ENCODE results near the gene KBTBD12.
"Not testable (repeated sequence)": the region's sequence is repeated elsewhere in the genome, so short reads cannot be mapped to it uniquely, and the experiment has no call there.

The KBTBD12 gene

GRCh38 chr3:127902486-127902885 is 12.5 kb upstream of the KBTBD12 start:
- Histone ChIP-seq H3K27ac (ENCODE audit: insufficient read depth, low read length, poor library complexity, severe bottlenecking) (no peak overlapping the region), H3K36me3 (ENCODE audit: control insufficient read depth, insufficient read depth, low read length) (no peaks in the 10 kb centered on the region), H3K27me3 (replicated peaks; ENCODE audit: control insufficient read depth, insufficient read depth, low read length, poor library complexity, severe bottlenecking) (no peaks in the 10 kb centered on the region), H3K4me1 (ENCODE audit: control insufficient read depth, insufficient read depth, low read length, poor library complexity, severe bottlenecking) (no peaks in the 10 kb centered on the region), H3K9me3 (ENCODE audit: control insufficient read depth, low read length) (no peaks in the 10 kb centered on the region), H3K4me3 (ENCODE audit: insufficient read depth, low read depth, low read length, poor library complexity, severe bottlenecking) (no peak overlapping the region)
- DNase-seq = no peak

- no peak overlapping the region for H3K27ac ChIP-seq (ENCODE audit: insufficient read depth, low read length, poor library complexity, severe bottlenecking)
- no peak overlapping the region for H3K4me3 ChIP-seq (ENCODE audit: insufficient read depth, low read depth, low read length, poor library complexity, severe bottlenecking)
- no peaks in the 10 kb centered on the region for H3K4me1 ChIP-seq (ENCODE audit: control insufficient read depth, insufficient read depth, low read length, poor library complexity, severe bottlenecking)
- H3K27me3 ChIP-seq (replicated peaks; ENCODE audit: control insufficient read depth, insufficient read depth, low read length, poor library complexity, severe bottlenecking) = no peaks in the 10 kb centered on the region
- H3K36me3 ChIP-seq (ENCODE audit: control insufficient read depth, insufficient read depth, low read length) = no peaks in the 10 kb centered on the region
- H3K9me3 ChIP-seq (ENCODE audit: control insufficient read depth, low read length) = no peaks in the 10 kb centered on the region
- no peak for DNase-seq
These were observed 11.2 kb upstream of the KBTBD12 start for GRCh38 chr3:127903611-127904375.

- Histone ChIP-seq H3K27ac (ENCODE audit: insufficient read depth, low read length, poor library complexity, severe bottlenecking) (no peak overlapping the region), H3K9me3 (ENCODE audit: control insufficient read depth, low read length) (no peaks in the 10 kb centered on the region), H3K27me3 (replicated peaks; ENCODE audit: control insufficient read depth, insufficient read depth, low read length, poor library complexity, severe bottlenecking) (no peaks in the 10 kb centered on the region), H3K4me3 (ENCODE audit: insufficient read depth, low read depth, low read length, poor library complexity, severe bottlenecking) (no peak overlapping the region), H3K36me3 (ENCODE audit: control insufficient read depth, insufficient read depth, low read length) (no peaks in the 10 kb centered on the region), H3K4me1 (ENCODE audit: control insufficient read depth, insufficient read depth, low read length, poor library complexity, severe bottlenecking) (no peaks in the 10 kb centered on the region)
- DNase-seq = no peak
These were observed 9.5 kb upstream of the KBTBD12 start for GRCh38 chr3:127905556-127905955.

- not testable (repeated sequence) for DNase-seq; H3K4me3 ChIP-seq (ENCODE audit: insufficient read depth, low read depth, low read length, poor library complexity, severe bottlenecking); H3K4me1 ChIP-seq (ENCODE audit: control insufficient read depth, insufficient read depth, low read length, poor library complexity, severe bottlenecking); H3K36me3 ChIP-seq (ENCODE audit: control insufficient read depth, insufficient read depth, low read length); H3K27me3 ChIP-seq (replicated peaks; ENCODE audit: control insufficient read depth, insufficient read depth, low read length, poor library complexity, severe bottlenecking); H3K27ac ChIP-seq (ENCODE audit: insufficient read depth, low read length, poor library complexity, severe bottlenecking); H3K9me3 ChIP-seq (ENCODE audit: control insufficient read depth, low read length)
These were observed 8.4 kb upstream of the KBTBD12 start for GRCh38 chr3:127906653-127907052.

GRCh38 chr3:127908202-127908601 is 6.8 kb upstream of the KBTBD12 start:
- no peaks in the 10 kb centered on the region for H3K36me3 ChIP-seq (ENCODE audit: control insufficient read depth, insufficient read depth, low read length)
- no peak overlapping the region for H3K4me3 ChIP-seq (ENCODE audit: insufficient read depth, low read depth, low read length, poor library complexity, severe bottlenecking)
- H3K4me1 ChIP-seq (ENCODE audit: control insufficient read depth, insufficient read depth, low read length, poor library complexity, severe bottlenecking) = no peaks in the 10 kb centered on the region
- H3K27ac ChIP-seq (ENCODE audit: insufficient read depth, low read length, poor library complexity, severe bottlenecking) = no peak overlapping the region
- peaks cover 5% of the 10 kb centered on the region for H3K27me3 ChIP-seq (replicated peaks; ENCODE audit: control insufficient read depth, insufficient read depth, low read length, poor library complexity, severe bottlenecking)
- no peaks in the 10 kb centered on the region for H3K9me3 ChIP-seq (ENCODE audit: control insufficient read depth, low read length)
- DNase-seq = no peak

- no peak for DNase-seq
- Histone ChIP-seq H3K36me3 (ENCODE audit: control insufficient read depth, insufficient read depth, low read length) (no peaks in the 10 kb centered on the region), H3K27ac (ENCODE audit: insufficient read depth, low read length, poor library complexity, severe bottlenecking) (no peak overlapping the region), H3K9me3 (ENCODE audit: control insufficient read depth, low read length) (no peaks in the 10 kb centered on the region), H3K4me1 (ENCODE audit: control insufficient read depth, insufficient read depth, low read length, poor library complexity, severe bottlenecking) (no peaks in the 10 kb centered on the region), H3K4me3 (ENCODE audit: insufficient read depth, low read depth, low read length, poor library complexity, severe bottlenecking) (no peak overlapping the region), H3K27me3 (replicated peaks; ENCODE audit: control insufficient read depth, insufficient read depth, low read length, poor library complexity, severe bottlenecking) (peaks cover 5% of the 10 kb centered on the region)
These were observed 6.1 kb upstream of the KBTBD12 start for GRCh38 chr3:127908951-127909350.

GRCh38 chr3:127909646-127910045 is 5.4 kb upstream of the KBTBD12 start:
- Histone ChIP-seq H3K9me3 (ENCODE audit: control insufficient read depth, low read length) (no peaks in the 10 kb centered on the region), H3K36me3 (ENCODE audit: control insufficient read depth, insufficient read depth, low read length) (no peaks in the 10 kb centered on the region), H3K27ac (ENCODE audit: insufficient read depth, low read length, poor library complexity, severe bottlenecking) (no peak overlapping the region), H3K27me3 (replicated peaks; ENCODE audit: control insufficient read depth, insufficient read depth, low read length, poor library complexity, severe bottlenecking) (peaks cover 5% of the 10 kb centered on the region), H3K4me1 (ENCODE audit: control insufficient read depth, insufficient read depth, low read length, poor library complexity, severe bottlenecking) (no peaks in the 10 kb centered on the region), H3K4me3 (ENCODE audit: insufficient read depth, low read depth, low read length, poor library complexity, severe bottlenecking) (no peak overlapping the region)
- DNase-seq = no peak

GRCh38 chr3:127911421-127911931 is 3.6 kb upstream of the KBTBD12 start:
- H3K36me3 ChIP-seq (ENCODE audit: control insufficient read depth, insufficient read depth, low read length) = no peaks in the 10 kb centered on the region
- no peak overlapping the region for H3K27ac ChIP-seq (ENCODE audit: insufficient read depth, low read length, poor library complexity, severe bottlenecking)

GRCh38 chr3:127913841-127914240 is 1.2 kb upstream of the KBTBD12 start:
- H3K4me3 ChIP-seq (ENCODE audit: insufficient read depth, low read depth, low read length, poor library complexity, severe bottlenecking); H3K36me3 ChIP-seq (ENCODE audit: control insufficient read depth, insufficient read depth, low read length); H3K9me3 ChIP-seq (ENCODE audit: control insufficient read depth, low read length); H3K4me1 ChIP-seq (ENCODE audit: control insufficient read depth, insufficient read depth, low read length, poor library complexity, severe bottlenecking); H3K27ac ChIP-seq (ENCODE audit: insufficient read depth, low read length, poor library complexity, severe bottlenecking); H3K27me3 ChIP-seq (replicated peaks; ENCODE audit: control insufficient read depth, insufficient read depth, low read length, poor library complexity, severe bottlenecking); DNase-seq: not testable (repeated sequence)

More at GRCh38 chr3:127911421-127911931, 3.6 kb upstream of the KBTBD12 start:
- Histone ChIP-seq H3K4me3 (ENCODE audit: insufficient read depth, low read depth, low read length, poor library complexity, severe bottlenecking) (no peak overlapping the region), H3K27me3 (replicated peaks; ENCODE audit: control insufficient read depth, insufficient read depth, low read length, poor library complexity, severe bottlenecking) (peaks cover 5% of the 10 kb centered on the region), H3K9me3 (ENCODE audit: control insufficient read depth, low read length) (no peaks in the 10 kb centered on the region), H3K4me1 (ENCODE audit: control insufficient read depth, insufficient read depth, low read length, poor library complexity, severe bottlenecking) (no peaks in the 10 kb centered on the region)
- no peak for DNase-seq

GRCh38 chr3:127914584-127914983 is 448 bp upstream of the KBTBD12 start:
- no peak overlapping the region for H3K4me3 ChIP-seq (ENCODE audit: insufficient read depth, low read depth, low read length, poor library complexity, severe bottlenecking)
- no peaks in the 10 kb centered on the region for H3K9me3 ChIP-seq (ENCODE audit: control insufficient read depth, low read length)
- peaks cover 5% of the 10 kb centered on the region for H3K27me3 ChIP-seq (replicated peaks; ENCODE audit: control insufficient read depth, insufficient read depth, low read length, poor library complexity, severe bottlenecking)
- no peak overlapping the region for H3K27ac ChIP-seq (ENCODE audit: insufficient read depth, low read length, poor library complexity, severe bottlenecking)
- H3K36me3 ChIP-seq (ENCODE audit: control insufficient read depth, insufficient read depth, low read length) = no peaks in the 10 kb centered on the region
- H3K4me1 ChIP-seq (ENCODE audit: control insufficient read depth, insufficient read depth, low read length, poor library complexity, severe bottlenecking) = no peaks in the 10 kb centered on the region
- DNase-seq = no peak

Data from effector memory CD4-positive, alpha-beta T cell (primary cell).